Activated naive CD4-positive, alpha-beta T cell treated with anti-CD3 and anti-CD28 coated beads, Interleukin-2, amount 10 ng/mL, durations not matched to agents 7 days and 5 days (primary cell): ENCODE data around the gene LAMA3.
A peak's percentile ranks its signal among the peaks of the same experiment; 100 is the strongest.

Source experiments
- CTCF ChIA-PET: fragments of 350-600 bp; sonication (Branson Sonifier 250); formaldehyde crosslinking; loops from one replicate; lab custom pipeline; 2021; ENCODE audit warnings: antibody characterized with exemption; lab: Charles Lee
- DNase-seq: peaks from one replicate; pipeline ENCODE4 v3.0.0-alpha.2; 2020
- H3K27ac Mint-ChIP-seq: one replicate; pipeline ENCODE4 v1.8.0; 2021; ENCODE audit warnings: mild to moderate bottlenecking, moderate library complexity, mixed read lengths
- H3K27me3 Mint-ChIP-seq: one replicate; pipeline ENCODE4 v1.8.0; 2021; ENCODE audit warnings: mild to moderate bottlenecking, mixed read lengths
- H3K36me3 Mint-ChIP-seq: one replicate; pipeline ENCODE4 v1.8.0; 2021; ENCODE audit warnings: mixed read lengths
- H3K4me1 Mint-ChIP-seq: one replicate; pipeline ENCODE4 v1.8.0; 2021; ENCODE audit warnings: mixed read lengths
- H3K4me3 Mint-ChIP-seq: one replicate; pipeline ENCODE4 v1.8.0; 2021; ENCODE audit warnings: mild to moderate bottlenecking, moderate library complexity, mixed read lengths
- H3K9me3 Mint-ChIP-seq: one replicate; pipeline ENCODE4 v1.8.0; 2021; ENCODE audit warnings: mixed read lengths

LAMA3 gene

GRCh38 chr18:23689031-23689615 is at the start of gene LAMA3:
Gene LAMA3 (plus strand): TSS chr18:23689453. CDS start chr18:23689684, 231 bp downstream.
- H3K4me3 Mint-ChIP-seq, result peak within 1 kb of the TSS; percentile 50
- peak; percentile 52 for DNase-seq
- H3K4me1 Mint-ChIP-seq, result peaks cover 11% of the 10 kb centered on the region
- no peaks in the 10 kb centered on the region for H3K9me3 Mint-ChIP-seq
- H3K27me3 Mint-ChIP-seq, result peaks cover 80% of the 10 kb centered on the region
- CTCF ChIA-PET, result no interaction called here
- no peaks in the 10 kb centered on the region for H3K36me3 Mint-ChIP-seq
- H3K27ac Mint-ChIP-seq, result no peak within 1 kb of the TSS

GRCh38 chr18:23640052-23640451 is 49.2 kb upstream of the LAMA3 start:
- no peak for DNase-seq
- Mint-ChIP-seq H3K9me3 (peaks cover 8% of the 10 kb centered on the region), H3K4me1 (peaks cover 7% of the 10 kb centered on the region), H3K27me3 (peaks cover 27% of the 10 kb centered on the region), H3K36me3 (no peaks in the 10 kb centered on the region), H3K27ac (no peak overlapping the region), H3K4me3 (no peak overlapping the region)
- CTCF ChIA-PET, result interaction anchor here (0.9 to 1.0 kb wide), 2 partner anchors 18 to 479 kb away, joined by 3 read pairs; no protein-coding TSS in a partner anchor

- Mint-ChIP-seq H3K27ac (no peak overlapping the region), H3K36me3 (no peaks in the 10 kb centered on the region), H3K27me3 (peaks cover 28% of the 10 kb centered on the region), H3K4me3 (no peak overlapping the region), H3K9me3 (peaks cover 8% of the 10 kb centered on the region), H3K4me1 (no peaks in the 10 kb centered on the region)
- CTCF ChIA-PET, result interaction anchor here (1.0 kb wide), 1 partner anchor 478 kb away, joined by 3 read pairs; no protein-coding TSS in a partner anchor
- DNase-seq, result no peak
Measured at GRCh38 chr18:23641143-23641720, 48.0 kb upstream of the LAMA3 start.

GRCh38 chr18:23641937-23642666 is 47.2 kb upstream of the LAMA3 start:
- Mint-ChIP-seq H3K4me1 (no peaks in the 10 kb centered on the region), H3K9me3 (peaks cover 8% of the 10 kb centered on the region), H3K36me3 (no peaks in the 10 kb centered on the region), H3K4me3 (no peak overlapping the region), H3K27me3 (peaks cover 28% of the 10 kb centered on the region), H3K27ac (no peak overlapping the region)
- no peak for DNase-seq
- CTCF ChIA-PET, result no interaction called here

- CTCF ChIA-PET, result no interaction called here
- Mint-ChIP-seq H3K27ac (no peak overlapping the region), H3K4me1 (no peaks in the 10 kb centered on the region), H3K36me3 (no peaks in the 10 kb centered on the region), H3K9me3 (peaks cover 8% of the 10 kb centered on the region), H3K4me3 (no peak overlapping the region), H3K27me3 (peaks cover 34% of the 10 kb centered on the region)
- DNase-seq, result no peak
Measured at GRCh38 chr18:23643815-23644490, 45.3 kb upstream of the LAMA3 start.

GRCh38 chr18:23645568-23646175 is 43.6 kb upstream of the LAMA3 start:
- CTCF ChIA-PET, result interaction anchor here (1.0 kb wide), 1 partner anchor 31 kb away, joined by 3 read pairs; no protein-coding TSS in a partner anchor
- H3K4me3 Mint-ChIP-seq, result no peak overlapping the region
- peaks cover 34% of the 10 kb centered on the region for H3K27me3 Mint-ChIP-seq
- no peak overlapping the region for H3K27ac Mint-ChIP-seq
- H3K9me3 Mint-ChIP-seq, result peaks cover 8% of the 10 kb centered on the region
- no peaks in the 10 kb centered on the region for H3K4me1 Mint-ChIP-seq
- DNase-seq, result no peak
- H3K36me3 Mint-ChIP-seq, result no peaks in the 10 kb centered on the region

- CTCF ChIA-PET, result no interaction called here
- no peaks in the 10 kb centered on the region for H3K36me3 Mint-ChIP-seq
- no peak overlapping the region for H3K4me3 Mint-ChIP-seq
- H3K27ac Mint-ChIP-seq, result no peak overlapping the region
- DNase-seq, result no peak
- no peaks in the 10 kb centered on the region for H3K4me1 Mint-ChIP-seq
- H3K9me3 Mint-ChIP-seq, result peaks cover 8% of the 10 kb centered on the region
- H3K27me3 Mint-ChIP-seq, result peaks cover 34% of the 10 kb centered on the region
Measured at GRCh38 chr18:23646282-23646681, 43.0 kb upstream of the LAMA3 start.

- Mint-ChIP-seq H3K27ac (no peak overlapping the region), H3K9me3 (no peaks in the 10 kb centered on the region), H3K36me3 (no peaks in the 10 kb centered on the region), H3K27me3 (peaks cover 35% of the 10 kb centered on the region), H3K4me3 (no peak overlapping the region), H3K4me1 (no peaks in the 10 kb centered on the region)
- no peak for DNase-seq
- CTCF ChIA-PET, result no interaction called here
Measured at GRCh38 chr18:23648456-23648855, 40.8 kb upstream of the LAMA3 start.

- Mint-ChIP-seq H3K36me3 (no peaks in the 10 kb centered on the region), H3K27me3 (peaks cover 35% of the 10 kb centered on the region), H3K4me1 (no peaks in the 10 kb centered on the region), H3K4me3 (no peak overlapping the region), H3K27ac (no peak overlapping the region), H3K9me3 (no peaks in the 10 kb centered on the region)
- CTCF ChIA-PET, result no interaction called here
- no peak for DNase-seq
Measured at GRCh38 chr18:23648940-23649607, 40.2 kb upstream of the LAMA3 start.

GRCh38 chr18:23650968-23651927 is 38.0 kb upstream of the LAMA3 start:
- Mint-ChIP-seq H3K27ac (no peak overlapping the region), H3K4me1 (no peaks in the 10 kb centered on the region), H3K36me3 (no peaks in the 10 kb centered on the region), H3K4me3 (no peak overlapping the region), H3K9me3 (no peaks in the 10 kb centered on the region), H3K27me3 (peaks cover 23% of the 10 kb centered on the region)
- CTCF ChIA-PET, result interaction anchor here (0.9 to 1.1 kb wide), 2 partner anchors 10 to 12 kb away, joined by 3 read pairs; partner anchors contain the start of gene ANKRD29
- no peak for DNase-seq

- Mint-ChIP-seq H3K27ac (no peak overlapping the region), H3K36me3 (no peaks in the 10 kb centered on the region), H3K27me3 (peaks cover 30% of the 10 kb centered on the region), H3K4me3 (no peak overlapping the region), H3K4me1 (no peaks in the 10 kb centered on the region), H3K9me3 (no peaks in the 10 kb centered on the region)
- CTCF ChIA-PET, result interaction anchor here (0.6 to 1.1 kb wide), 3 partner anchors 9 to 110 kb away, joined by 3 read pairs; partner anchors contain the start of gene ANKRD29
- no peak for DNase-seq
Measured at GRCh38 chr18:23652232-23652631, 37.0 kb upstream of the LAMA3 start.

GRCh38 chr18:23658285-23658684 is 31.0 kb upstream of the LAMA3 start:
- Mint-ChIP-seq H3K27ac (no peak overlapping the region), H3K36me3 (no peaks in the 10 kb centered on the region), H3K4me3 (no peak overlapping the region), H3K4me1 (peaks cover 14% of the 10 kb centered on the region), H3K9me3 (no peaks in the 10 kb centered on the region), H3K27me3 (peaks cover 63% of the 10 kb centered on the region)
- no peak for DNase-seq
- CTCF ChIA-PET, result no interaction called here
